ENCODE results near the gene KIRREL1. TPM values are rescaled to one million over a fixed set of nuclear protein-coding genes. Genes with fewer than 3 reads are reported as not detected.
"Not testable (repeated sequence)": the region's sequence is repeated elsewhere in the genome, so short reads cannot be mapped to it uniquely, and the experiment has no call there.

The KIRREL1 gene
- total and polyA plus RNA-seq, 5 donors = 6.0 to 19.0 (median 14.7) TPM

- no peak for ATAC-seq
- 90% methylated on average over 2 of the region's 2 CpGs for WGBS
These were observed 130.6 kb downstream of the KIRREL1 start for GRCh38 chr1:158124034-158124433.

GRCh38 chr1:158124999-158125398 is 131.6 kb downstream of the KIRREL1 start:
- intact Hi-C loops (cut with DNase I) = loop anchor here (2.0 to 10.0 kb wide), 4 partner anchors 133 to 162 kb away; partner anchors contain the start of gene KIRREL1 (in 2 of the 4)
- H3K4me3 ChIP-seq (ENCODE audit: low read length) = no peak overlapping the region
- no peaks in the 10 kb centered on the region for H3K27me3 ChIP-seq (ENCODE audit: control insufficient read depth, insufficient read depth)
- ATAC-seq (peak; percentile 98), DNase-seq (peak; percentile 82 to 95 (median 88))
- no peaks in the 10 kb centered on the region for H3K9me3 ChIP-seq (ENCODE audit: control insufficient read depth, low read length)
- H3K4me1 ChIP-seq (ENCODE audit: control insufficient read depth, insufficient read depth, low read length) = no peaks in the 10 kb centered on the region
- WGBS = 7% methylated on average over 4 of the region's 4 CpGs
- no peak overlapping the region for H3K27ac ChIP-seq (ENCODE audit: low read length)

More at GRCh38 chr1:158124034-158124433, 130.6 kb downstream of the KIRREL1 start:
- H3K27me3 ChIP-seq (ENCODE audit: control insufficient read depth, insufficient read depth) = no peaks in the 10 kb centered on the region
- no peaks in the 10 kb centered on the region for H3K9me3 ChIP-seq (ENCODE audit: control insufficient read depth, low read length)
- H3K27ac ChIP-seq (ENCODE audit: low read length) = no peak overlapping the region
- DNase-seq = no peak
- no peak overlapping the region for H3K4me3 ChIP-seq (ENCODE audit: low read length)
- no peaks in the 10 kb centered on the region for H3K4me1 ChIP-seq (ENCODE audit: control insufficient read depth, insufficient read depth, low read length)
- intact Hi-C loops (cut with DNase I) = loop anchor here (2.0 to 10.0 kb wide), 4 partner anchors 132 to 161 kb away; partner anchors contain the start of gene KIRREL1 (in 2 of the 4)

GRCh38 chr1:158126425-158126824 is 133.0 kb downstream of the KIRREL1 start:
- ATAC-seq (no peak), DNase-seq (no peak)
- 82% methylated on average over 2 of the region's 2 CpGs for WGBS
- Histone ChIP-seq H3K4me3 (ENCODE audit: low read length) (no peak overlapping the region), H3K9me3 (ENCODE audit: control insufficient read depth, low read length) (no peaks in the 10 kb centered on the region), H3K27me3 (ENCODE audit: control insufficient read depth, insufficient read depth) (no peaks in the 10 kb centered on the region), H3K27ac (ENCODE audit: low read length) (no peak overlapping the region), H3K4me1 (ENCODE audit: control insufficient read depth, insufficient read depth, low read length) (no peaks in the 10 kb centered on the region)
- intact Hi-C loops (cut with DNase I) = loop anchor here in 1 of 4 donors (10.0 kb wide), 1 partner anchor 162 kb away; no protein-coding TSS in a partner anchor

GRCh38 chr1:158128531-158128930 is 135.1 kb downstream of the KIRREL1 start:
- WGBS = 94% methylated on average over 8 of the region's 8 CpGs

GRCh38 chr1:158131217-158131616 is 137.8 kb downstream of the KIRREL1 start:
- no peak overlapping the region for H3K27ac ChIP-seq (ENCODE audit: low read length)
- ATAC-seq (no peak), DNase-seq (no peak)
- H3K4me1 ChIP-seq (ENCODE audit: control insufficient read depth, insufficient read depth, low read length) = no peaks in the 10 kb centered on the region
- H3K4me3 ChIP-seq (ENCODE audit: low read length) = no peak overlapping the region
- 79% methylated on average over 3 of the region's 3 CpGs for WGBS
- no peaks in the 10 kb centered on the region for H3K27me3 ChIP-seq (ENCODE audit: control insufficient read depth, insufficient read depth)
- intact Hi-C loops (cut with DNase I) = no loop called here
- no peaks in the 10 kb centered on the region for H3K9me3 ChIP-seq (ENCODE audit: control insufficient read depth, low read length)

More at GRCh38 chr1:158128531-158128930, 135.1 kb downstream of the KIRREL1 start:
- not testable (repeated sequence) for H3K4me3 ChIP-seq (ENCODE audit: low read length); H3K27ac ChIP-seq (ENCODE audit: low read length); H3K9me3 ChIP-seq (ENCODE audit: control insufficient read depth, low read length); DNase-seq; ATAC-seq; H3K27me3 ChIP-seq (ENCODE audit: control insufficient read depth, insufficient read depth); H3K4me1 ChIP-seq (ENCODE audit: control insufficient read depth, insufficient read depth, low read length)
- intact Hi-C loops (cut with DNase I) = loop anchor here in 1 of 4 donors (10.0 kb wide), 1 partner anchor 164 kb away; no protein-coding TSS in a partner anchor

- WGBS = 60% methylated on average over 3 of the region's 3 CpGs
- Histone ChIP-seq H3K4me3 (ENCODE audit: low read length) (no peak overlapping the region), H3K4me1 (ENCODE audit: control insufficient read depth, insufficient read depth, low read length) (peaks cover 3% of the 10 kb centered on the region), H3K27ac (ENCODE audit: low read length) (no peak overlapping the region), H3K9me3 (ENCODE audit: control insufficient read depth, low read length) (no peaks in the 10 kb centered on the region), H3K27me3 (ENCODE audit: control insufficient read depth, insufficient read depth) (no peaks in the 10 kb centered on the region)
- ATAC-seq (no peak), DNase-seq (no peak)
- intact Hi-C loops (cut with DNase I) = no loop called here
These were observed 147.3 kb downstream of the KIRREL1 start for GRCh38 chr1:158140764-158141192.

GRCh38 chr1:158145173-158145719 is 151.8 kb downstream of the KIRREL1 start:
- Histone ChIP-seq H3K4me3 (ENCODE audit: low read length) (no peak overlapping the region), H3K27ac (ENCODE audit: low read length) (peak overlapping the region; percentile 66), H3K4me1 (ENCODE audit: control insufficient read depth, insufficient read depth, low read length) (peaks cover 18% of the 10 kb centered on the region), H3K9me3 (ENCODE audit: control insufficient read depth, low read length) (no peaks in the 10 kb centered on the region), H3K27me3 (ENCODE audit: control insufficient read depth, insufficient read depth) (no peaks in the 10 kb centered on the region)
- peak; percentile 18 to 52 for ATAC-seq
- intact Hi-C loops (cut with DNase I) = no loop called here
- DNase-seq = peak; percentile 75 to 91 (median 89)

- Histone ChIP-seq H3K4me1 (ENCODE audit: control insufficient read depth, insufficient read depth, low read length) (peaks cover 18% of the 10 kb centered on the region), H3K27ac (ENCODE audit: low read length) (peak overlapping the region; percentile 66), H3K9me3 (ENCODE audit: control insufficient read depth, low read length) (no peaks in the 10 kb centered on the region), H3K27me3 (ENCODE audit: control insufficient read depth, insufficient read depth) (no peaks in the 10 kb centered on the region), H3K4me3 (ENCODE audit: low read length) (no peak overlapping the region)
- DNase-seq = no peak
- intact Hi-C loops (cut with DNase I) = no loop called here
- 59% methylated on average over 6 of the region's 6 CpGs for WGBS
- ATAC-seq = no peak
These were observed 152.7 kb downstream of the KIRREL1 start for GRCh38 chr1:158146165-158146564.

- 81% methylated on average over 2 of the region's 2 CpGs for WGBS
- Histone ChIP-seq H3K27me3 (ENCODE audit: control insufficient read depth, insufficient read depth) (no peaks in the 10 kb centered on the region), H3K4me1 (ENCODE audit: control insufficient read depth, insufficient read depth, low read length) (peaks cover 18% of the 10 kb centered on the region), H3K9me3 (ENCODE audit: control insufficient read depth, low read length) (no peaks in the 10 kb centered on the region), H3K27ac (ENCODE audit: low read length) (peak overlapping the region; percentile 33), H3K4me3 (ENCODE audit: low read length) (no peak overlapping the region)
- ATAC-seq = no peak
- DNase-seq = no peak
- intact Hi-C loops (cut with DNase I) = no loop called here
These were observed 153.3 kb downstream of the KIRREL1 start for GRCh38 chr1:158146739-158147138.

- intact Hi-C loops (cut with DNase I) = no loop called here
- WGBS = 54% methylated on average over 2 of the region's 2 CpGs
- Histone ChIP-seq H3K27ac (ENCODE audit: low read length) (peak overlapping the region; percentile 21), H3K9me3 (ENCODE audit: control insufficient read depth, low read length) (no peaks in the 10 kb centered on the region), H3K4me3 (ENCODE audit: low read length) (no peak overlapping the region), H3K27me3 (ENCODE audit: control insufficient read depth, insufficient read depth) (no peaks in the 10 kb centered on the region), H3K4me1 (ENCODE audit: control insufficient read depth, insufficient read depth, low read length) (peaks cover 18% of the 10 kb centered on the region)
- no peak for ATAC-seq
- no peak for DNase-seq
These were observed 154.0 kb downstream of the KIRREL1 start for GRCh38 chr1:158147401-158147800.

GRCh38 chr1:158147869-158148268 is 154.4 kb downstream of the KIRREL1 start:
- no peaks in the 10 kb centered on the region for H3K9me3 ChIP-seq (ENCODE audit: control insufficient read depth, low read length)
- WGBS = 75% methylated on average over 3 of the region's 3 CpGs
- peak overlapping the region; percentile 5 for H3K27ac ChIP-seq (ENCODE audit: low read length)
- no peak overlapping the region for H3K4me3 ChIP-seq (ENCODE audit: low read length)
- H3K27me3 ChIP-seq (ENCODE audit: control insufficient read depth, insufficient read depth) = no peaks in the 10 kb centered on the region
- ATAC-seq = no peak
- intact Hi-C loops (cut with DNase I) = no loop called here
- H3K4me1 ChIP-seq (ENCODE audit: control insufficient read depth, insufficient read depth, low read length) = peaks cover 18% of the 10 kb centered on the region
- no peak for DNase-seq
